Myocyte (in vitro differentiated cells): ENCODE results near the gene ATP1A1. TPM values are rescaled to one million over a fixed set of nuclear protein-coding genes. Genes with fewer than 3 reads are reported as not detected.

Experiments used
- DNase-seq: peaks from one replicate; pipeline ENCODE4 v3.0.0-alpha.2; 2012; ENCODE audit warnings: low read depth
- total RNA-seq: library from RNA; depleted of rRNA; stranded (reverse); fragments of >200 nt; gene quantifications from 2 replicates; pipeline ENCODE4 v1.2.3, GENCODE V29; 2014

ATP1A1 gene
- total RNA-seq, 1 donor from 2014 or later, result 302 TPM

GRCh38 chr1:116433275-116434257 lies 60.5 kb downstream of the ATP1A1 start:
- peak; percentile 93 for DNase-seq

- DNase-seq, result no peak
Measured at GRCh38 chr1:116434849-116435248, 61.8 kb downstream of the ATP1A1 start.

GRCh38 chr1:116435806-116436610 lies 63.0 kb downstream of the ATP1A1 start:
- DNase-seq, result no peak

- DNase-seq, result no peak
Measured at GRCh38 chr1:116436611-116436970, 63.5 kb downstream of the ATP1A1 start.

GRCh38 chr1:116439701-116440100 lies 66.7 kb downstream of the ATP1A1 start:
- no peak for DNase-seq

- DNase-seq, result no peak
Measured at GRCh38 chr1:116440731-116441130, 67.7 kb downstream of the ATP1A1 start.

- DNase-seq, result no peak
Measured at GRCh38 chr1:116445534-116445933, 72.5 kb downstream of the ATP1A1 start.

- DNase-seq, result no peak
Measured at GRCh38 chr1:116446686-116447085, 73.6 kb downstream of the ATP1A1 start.

GRCh38 chr1:116448785-116449385 lies 75.8 kb downstream of the ATP1A1 start:
- DNase-seq, result peak; percentile 73

- DNase-seq, result no peak
Measured at GRCh38 chr1:116449578-116449977, 76.5 kb downstream of the ATP1A1 start.

- no peak for DNase-seq
Measured at GRCh38 chr1:116451702-116452101, 78.7 kb downstream of the ATP1A1 start.

GRCh38 chr1:116453481-116453880 lies 80.4 kb downstream of the ATP1A1 start:
- DNase-seq, result no peak

GRCh38 chr1:116453906-116454305 lies 80.9 kb downstream of the ATP1A1 start:
- peak; percentile 97 for DNase-seq

Other genes starting within 250 kb of the ATP1A1 start
- gene CD58, start 197.8 kb downstream of the ATP1A1 start, total RNA-seq, result 16.8 and 24.4 TPM in 2 replicates